K562 (cell line): ENCODE results near the gene GET3. TPM values are rescaled to one million over a fixed set of nuclear protein-coding genes. Genes with fewer than 3 reads are reported as not detected.

ENCODE experiments used
- CREB3L1 ChIP-seq: fragments of 450-650 bp; IDR thresholded peaks from 2 replicates; pipeline ENCODE4 v1.6.1; 2014; ENCODE audit warnings: low read depth, mild to moderate bottlenecking, moderate library complexity, borderline replicate concordance
- CXXC5 ChIP-seq: fragments of 250-450 bp; sonication (Bioruptor Pico); IDR thresholded peaks from 2 replicates; pipeline ENCODE4 v1.8.0; 2022; ENCODE audit warnings: inconsistent platforms, mild to moderate bottlenecking, moderate library complexity
- IFI16 ChIP-seq: fragments of 250-450 bp; sonication (Bioruptor Pico); IDR thresholded peaks from 2 replicates; pipeline ENCODE4 v2.1.2; 2022; ENCODE audit warnings: mild to moderate bottlenecking, inconsistent platforms
- MECOM ChIP-seq: fragments of 250-450 bp; sonication (Bioruptor Pico); IDR thresholded peaks from 2 replicates; pipeline ENCODE4 v1.8.0; 2022; ENCODE audit warnings: inconsistent platforms
- NFE2 ChIP-seq: IDR thresholded peaks from 2 replicates; pipeline ENCODE4 v1.6.1; 2014; ENCODE audit warnings: antibody characterized with exemption, low read depth
- NFIC ChIP-seq: fragments of 450-650 bp; IDR thresholded peaks from 2 replicates; pipeline ENCODE4 v1.6.1; 2017; ENCODE audit warnings: mild to moderate bottlenecking, inconsistent platforms
- PHTF2 ChIP-seq: fragments of 250-450 bp; sonication (Bioruptor Pico); IDR thresholded peaks from 2 replicates; pipeline ENCODE4 v1.5.0; 2021; ENCODE audit warnings: mild to moderate bottlenecking
- POLR2H ChIP-seq: IDR thresholded peaks from 2 replicates; pipeline ENCODE4 v1.6.1; 2016; ENCODE audit warnings: missing genetic modification characterization, low read depth, mild to moderate bottlenecking, control low read depth, missing compliant biosample characterization, moderate library complexity
- RBM34 ChIP-seq: fragments of 200-400 bp; formaldehyde crosslinking; IDR thresholded peaks from 2 replicates; pipeline ENCODE4 v1.6.1; 2018; ENCODE audit warnings: low read length, borderline replicate concordance; ENCODE audit not compliant: insufficient read depth
- SRF ChIP-seq, 2 experiments: fragments of 250-450, 450-650 bp in 1 of 2; sonication (Bioruptor Pico) in 1 of 2; sonication (generic) in 1 of 2; formaldehyde crosslinking; IDR thresholded peaks; 2 replicates each; pipeline versions ENCODE4 v1.5.0 to v1.5.1; 2020 to 2022; ENCODE audit warnings: mild to moderate bottlenecking in 1 of 2, missing genetic modification reagents in 1 of 2
- TARDBP ChIP-seq: fragments of 450-650 bp; IDR thresholded peaks from 2 replicates; pipeline ENCODE4 v1.6.1; 2016
- VEZF1 ChIP-seq: fragments of 200-800 bp; sonication (Bioruptor generic); IDR thresholded peaks from 2 replicates; pipeline ENCODE4 v1.6.1; 2017; ENCODE audit warnings: missing genetic modification characterization, missing compliant biosample characterization
- ZFP91 ChIP-seq: sonication (generic); formaldehyde crosslinking; IDR thresholded peaks from 2 replicates; pipeline ENCODE4 v1.8.0; 2022; ENCODE audit warnings: mild to moderate bottlenecking, missing genetic modification reagents
- ZKSCAN1 ChIP-seq: fragments of 150-350 bp; IDR thresholded peaks from 2 replicates; pipeline ENCODE4 v1.6.1; 2016; ENCODE audit warnings: low read depth, low read length
- ZNF140 ChIP-seq: fragments of 250-450 bp; sonication (Bioruptor Pico); IDR thresholded peaks from 2 replicates; pipeline ENCODE4 v1.8.0; 2021; ENCODE audit warnings: moderate library complexity, mild to moderate bottlenecking, inconsistent platforms
- ZNF143 ChIP-seq: sonication (generic); formaldehyde crosslinking; IDR thresholded peaks from 2 replicates; pipeline ENCODE4 v1.9.0; 2022; ENCODE audit warnings: mild to moderate bottlenecking, missing genetic modification reagents
- ZNF174 ChIP-seq: fragments of 250-450 bp; sonication (Bioruptor Pico); IDR thresholded peaks from 2 replicates; pipeline ENCODE4 v1.4.0; 2020; ENCODE audit warnings: mild to moderate bottlenecking
- ZNF444 ChIP-seq: fragments of 250-450 bp; sonication (Bioruptor Pico); IDR thresholded peaks from 2 replicates; pipeline ENCODE4 v1.4.0; 2020; ENCODE audit warnings: mild to moderate bottlenecking, moderate library complexity
- ZNF518B ChIP-seq: fragments of 250-450 bp; sonication (Bioruptor Pico); IDR thresholded peaks from 2 replicates; pipeline ENCODE4 v1.5.0; 2021; ENCODE audit warnings: mild to moderate bottlenecking, moderate library complexity
- polyA plus RNA-seq, 8 experiments: library from polyadenylated mRNA; depleted of rRNA in 4 of 8; stranded (reverse) in 5 of 8; unstranded in 3 of 8; fragments of >200 nt; fragmentation: Nextera tagmentation in 2 of 8; fragmentation: Illumina TruSeq in 1 of 8; extraction: Ambion mirVana in 2 of 8; extraction: Trizol in 1 of 8; gene quantifications; 2 replicates each; pipeline versions ENCODE4 v1.2.1 to v1.2.3, GENCODE V29; 2011 to 2014; ENCODE audit warnings: inconsistent platforms in 1 of 8, missing spikeins in 1 of 8
- total RNA-seq, 7 experiments: library from RNA; depleted of rRNA in 6 of 7; stranded (reverse); fragments of >200 nt in 6 of 7; fragmentation: Illumina TruSeq in 2 of 7; extraction: Trizol in 2 of 7; gene quantifications; 2 replicates each; pipeline versions ENCODE4 v1.2.1 to v1.2.3, GENCODE V29; 2011 to 2021; ENCODE audit warnings: low replicate concordance in 1 of 7
- TF ChIP-seq, protein P1 (sequence below): fragments of 250-450 bp; sonication (Bioruptor Pico); IDR thresholded peaks from 2 replicates; pipeline ENCODE4 v1.8.0; 2022; ENCODE audit warnings: moderate library complexity, mild to moderate bottlenecking, inconsistent platforms

The GET3 gene
- total and polyA plus RNA-seq, 9 of the 15 experiments (the other 6 are each of a cell fraction or from before 2014, with no cell fraction given) = 8.3 to 83.5 (median 51.8) TPM

- TF ChIP-seq VEZF1 (CRISPR knock-in tag) = peak; percentile 66
- TF ChIP-seq ZNF143 (CRISPR knock-in tag) = peak; percentile 93
- TF ChIP-seq ZFP91 (CRISPR knock-in tag) = 0 out of 2 replicates have a peak, but pooled peaks have one; percentile 41
- TF ChIP-seq CXXC5 = peak; percentile 85
- TF ChIP-seq ZNF518B = no peak
- TF ChIP-seq ZKSCAN1 = peak; percentile 77; the same call in 1 of the 2 replicates
- TF ChIP-seq NFIC = peak; percentile 91
- TF ChIP-seq, protein P1, sequence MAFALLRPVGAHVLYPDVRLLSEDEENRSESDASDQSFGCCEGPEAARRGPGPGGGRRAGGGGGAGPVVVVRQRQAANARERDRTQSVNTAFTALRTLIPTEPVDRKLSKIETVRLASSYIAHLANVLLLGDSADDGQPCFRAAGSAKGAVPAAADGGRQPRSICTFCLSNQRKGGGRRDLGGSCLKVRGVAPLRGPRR (CRISPR knock-in tag) = no peak
- no peak for TF ChIP-seq PHTF2
- TF ChIP-seq NFE2 = 0 out of 2 replicates have a peak, but pooled peaks have one; percentile 3
- peak; percentile 84 for TF ChIP-seq CREB3L1
- no peak for TF ChIP-seq TARDBP
- no peak for TF ChIP-seq ZNF174 (CRISPR knock-in tag)
- TF ChIP-seq IFI16 (CRISPR knock-in tag) = no peak
- peak; percentile 67; the same call in 1 of the 2 replicates for TF ChIP-seq ZNF444 (CRISPR knock-in tag)
- no peak for TF ChIP-seq RBM34
- 0 out of 4 replicates have a peak, but pooled peaks of 1 of the 2 experiments have one; percentile 34 for TF ChIP-seq SRF (CRISPR knock-in tag; IDR thresholded peaks at IDR 0.05)
- TF ChIP-seq ZNF140 (CRISPR knock-in tag) = no peak
- TF ChIP-seq POLR2H (tag) = no peak
- TF ChIP-seq MECOM (CRISPR knock-in tag) = no peak
These were observed 13.5 kb upstream of the GET3 start, which contains the start of gene TNPO2 (continued) for GRCh38 chr19:12723641-12724426.
